Fibroblast of skin of scalp (primary cell): ENCODE results near the gene RDH12.

ENCODE experiments used
- DNase-seq: peaks from one replicate; pipeline ENCODE4 v3.0.0-alpha.2; 2013

Gene RDH12

DNA sequence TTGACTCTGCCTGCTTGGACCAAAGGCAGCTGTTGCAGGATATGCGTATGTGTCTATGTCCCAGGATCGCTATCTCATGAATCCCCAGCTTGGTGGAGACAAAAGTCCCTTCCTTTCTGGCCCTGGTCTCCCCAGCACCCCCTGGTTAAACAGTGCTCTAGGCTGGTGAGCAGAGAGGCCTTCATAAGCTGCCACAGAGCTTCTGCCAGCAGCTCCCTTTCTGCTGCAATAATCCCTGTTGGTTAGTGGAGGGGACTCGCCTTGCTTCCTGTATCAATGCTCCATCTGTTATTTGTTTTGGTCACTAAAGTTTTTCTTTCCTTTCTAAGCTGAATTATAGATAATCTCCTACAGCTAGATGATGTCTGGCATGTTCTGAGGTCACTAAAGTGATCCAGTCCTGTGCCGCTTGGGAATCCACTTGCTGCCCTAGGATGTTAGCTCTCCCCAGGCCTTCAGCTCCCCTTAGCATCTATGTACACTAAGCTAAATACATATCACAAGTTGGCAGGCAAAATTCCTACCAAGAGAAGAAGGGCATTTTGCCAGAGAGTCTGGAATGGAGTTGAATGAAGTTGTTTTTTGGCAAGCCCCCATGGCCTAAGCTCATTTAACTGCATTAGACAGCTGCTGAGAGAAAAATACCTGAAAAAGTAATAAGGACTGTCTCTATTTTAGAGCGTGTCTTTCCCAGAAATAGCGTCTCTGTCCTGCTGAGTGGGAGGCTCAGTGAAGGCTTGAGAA lies 47.8 kb downstream of the RDH12 start:
- peak; percentile 4 for DNase-seq

GRCh38 chr14:67756496-67756895 lies 54.8 kb downstream of the RDH12 start:
- no peak for DNase-seq

DNA sequence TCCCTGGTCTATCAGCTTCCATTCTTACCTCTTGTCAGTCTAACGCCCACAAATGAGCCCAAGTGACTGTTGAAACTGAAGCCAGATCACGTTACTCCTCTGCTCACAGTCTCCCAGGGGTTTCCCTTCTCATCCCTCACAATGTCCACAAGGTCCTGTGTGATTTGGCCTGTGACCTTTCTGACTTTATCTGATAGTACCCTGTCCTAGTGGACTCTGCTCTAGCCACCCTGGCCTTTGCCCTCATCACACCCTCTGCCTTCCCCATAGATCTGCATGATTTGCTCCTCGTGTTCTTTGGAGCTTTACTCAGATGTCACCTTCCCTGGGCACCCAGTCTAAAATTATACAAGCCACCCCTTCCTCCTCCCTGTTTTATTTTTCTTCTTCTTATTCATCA lies 55.5 kb downstream of the RDH12 start:
- no peak for DNase-seq

- DNase-seq: no peak
Observed at GRCh38 chr14:67759916-67760315, 58.2 kb downstream of the RDH12 start.

GRCh38 chr14:67762051-67762450 lies 60.4 kb downstream of the RDH12 start:
- DNase-seq: no peak

DNA sequence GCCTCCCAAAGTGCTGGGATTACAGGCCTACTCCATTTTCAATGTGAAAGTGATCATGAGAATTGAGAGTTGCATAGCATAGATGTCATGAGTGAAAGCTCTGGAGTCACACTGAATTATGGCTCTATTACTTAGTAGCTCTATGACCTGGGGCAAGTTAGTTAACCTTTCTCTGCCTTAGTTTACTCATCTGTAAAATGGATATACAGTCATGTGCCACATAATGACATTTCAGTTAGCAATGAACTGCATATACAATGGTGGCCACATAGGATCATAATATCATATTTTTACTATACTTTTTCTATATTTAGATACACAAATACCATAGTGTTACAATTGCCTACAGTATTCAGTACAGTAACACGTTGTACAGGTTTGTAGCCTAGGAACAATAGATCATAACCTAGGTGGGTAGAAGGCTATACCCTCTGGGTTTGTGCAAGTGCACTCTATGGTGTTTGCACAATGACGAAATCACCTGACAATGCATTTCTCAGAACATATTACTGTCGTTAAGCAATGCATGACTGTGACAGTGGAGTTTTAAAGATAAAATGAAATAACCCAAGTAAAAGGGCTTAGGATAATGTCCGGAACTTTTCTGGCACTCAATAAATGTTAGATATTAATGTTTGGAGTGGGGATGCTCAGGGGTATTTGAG lies 61.6 kb downstream of the RDH12 start:
- no peak for DNase-seq

DNA sequence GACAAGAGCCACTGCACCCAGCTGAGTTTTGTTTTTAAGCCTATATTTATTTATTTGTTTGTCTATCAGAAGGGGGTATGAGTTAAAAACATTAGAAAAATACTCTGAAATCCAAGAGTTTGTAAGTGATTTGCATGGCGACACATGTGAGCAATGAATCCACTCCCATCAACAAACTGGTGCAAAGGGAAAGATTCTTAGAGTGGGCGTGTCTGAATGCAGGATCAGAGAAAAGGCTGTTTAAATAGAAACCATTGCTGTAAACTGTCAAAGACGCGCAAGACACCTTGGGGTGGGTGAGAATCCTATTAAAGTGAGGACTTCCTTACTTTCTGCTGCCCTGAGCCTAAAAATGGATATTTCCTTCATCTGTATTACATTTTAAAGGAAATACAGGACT lies 62.8 kb downstream of the RDH12 start:
- DNase-seq: no peak

GRCh38 chr14:67765192-67765834 lies 63.6 kb downstream of the RDH12 start:
- DNase-seq: no peak

DNA sequence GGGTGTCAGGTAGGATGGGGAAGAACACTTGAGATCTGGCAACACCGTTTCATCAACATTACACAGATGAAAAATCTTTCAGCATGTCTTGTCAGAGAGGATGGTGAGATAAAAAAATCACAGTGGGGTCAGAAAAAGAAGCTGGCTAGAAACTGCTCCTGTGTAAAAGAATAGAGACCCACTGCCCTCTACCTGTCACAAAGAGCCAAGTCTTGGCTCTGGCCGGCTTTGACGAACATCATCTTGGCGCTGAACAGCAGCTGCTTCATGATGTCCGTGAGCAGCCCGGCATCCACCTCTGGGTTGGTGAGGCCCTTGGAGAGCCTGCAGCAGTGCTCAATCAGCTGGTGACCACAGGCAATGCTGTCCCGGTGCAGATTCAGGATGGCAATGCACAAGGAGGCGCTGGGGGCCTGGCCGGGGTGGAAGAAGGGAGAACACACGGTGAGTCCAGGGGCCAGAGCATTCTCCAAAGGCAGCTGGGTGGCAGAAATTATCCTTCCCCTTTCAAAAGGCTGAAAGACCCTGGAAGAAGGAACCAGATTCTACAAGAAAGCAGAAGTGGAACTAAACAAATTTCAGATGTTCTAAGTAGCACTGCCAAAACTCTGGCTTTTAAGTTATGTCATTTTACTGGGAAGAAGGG lies 64.5 kb downstream of the RDH12 start:
- no peak for DNase-seq

- no peak for DNase-seq
Observed at GRCh38 chr14:67768219-67768618, 66.5 kb downstream of the RDH12 start.

- no peak for DNase-seq
Observed at GRCh38 chr14:67773844-67774377, 72.2 kb downstream of the RDH12 start.

- DNase-seq: no peak
Observed at GRCh38 chr14:67776653-67777322, 75.1 kb downstream of the RDH12 start.

DNA sequence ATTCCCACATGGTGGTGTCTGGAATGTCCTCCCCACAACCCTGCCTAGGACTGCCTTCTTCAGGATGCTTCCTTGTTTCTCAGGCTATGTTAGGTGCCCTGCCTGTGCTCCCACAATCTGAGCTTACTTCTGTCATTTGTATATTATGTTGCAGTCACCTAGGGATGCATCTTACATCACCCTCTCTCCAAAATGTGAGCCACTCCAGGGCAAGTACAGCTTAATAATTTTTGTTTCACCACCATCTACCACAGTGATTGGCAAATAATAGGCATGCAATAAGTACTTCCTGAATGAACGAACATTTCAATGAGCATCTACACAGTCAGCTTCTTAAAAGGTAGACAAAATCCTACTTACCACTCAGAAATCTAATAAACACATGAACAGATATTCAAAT lies 77.1 kb downstream of the RDH12 start:
- DNase-seq: no peak

- no peak for DNase-seq
Observed at GRCh38 chr14:67782090-67782489, 80.4 kb downstream of the RDH12 start.
